Mammary epithelial cell (primary cell): ENCODE results near the gene CPA4.

Experiments
- EZH2 ChIP-seq: IDR thresholded peaks from 2 replicates; pipeline ENCODE4 v1.6.1; 2012; ENCODE audit warnings: low read length, inconsistent platforms, borderline replicate concordance
- TF ChIP-seq, protein P1 (sequence below), 2 donors: IDR thresholded peaks in 1 of 2; conservative IDR thresholded peaks in 1 of 2; 2 replicates each; pipeline ENCODE4 v1.5.1; 2011 to 2012; ENCODE audit warnings: inconsistent platforms in 2 of 2, low read length in 2 of 2, mild to moderate bottlenecking in 2 of 2, control low read depth in 1 of 2, low read depth in 1 of 2; ENCODE audit not compliant: insufficient read depth in 1 of 2; ENCODE audit errors: extremely low read depth in 1 of 2

DNA sequence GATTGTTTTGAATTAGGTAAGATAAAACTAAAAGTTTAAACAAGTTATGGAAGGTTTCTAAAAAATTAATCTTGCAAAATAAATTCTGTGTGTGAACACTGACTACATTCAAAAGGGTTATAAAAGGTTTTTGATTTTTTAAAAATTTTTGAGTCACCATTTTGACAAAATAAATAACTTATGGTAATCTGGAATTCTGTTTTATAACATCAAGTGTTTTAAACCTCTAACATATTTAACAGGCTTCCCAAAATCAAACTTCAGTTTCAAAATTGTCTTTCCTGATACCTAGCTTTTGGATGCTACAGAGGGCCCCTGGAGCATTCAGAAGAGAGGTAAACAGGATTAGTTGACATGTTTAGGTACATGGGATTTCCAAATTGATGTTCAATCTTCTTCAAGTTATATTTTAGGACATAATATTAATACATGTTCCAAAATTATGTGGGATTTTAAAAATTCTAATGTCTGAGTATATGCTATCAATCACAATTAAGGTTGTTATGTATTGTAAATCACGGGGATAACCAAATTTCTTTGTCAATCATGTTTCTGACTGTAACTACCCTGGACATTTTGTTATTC is 34.4 kb upstream of the CPA4 start:
- TF ChIP-seq, protein P1, sequence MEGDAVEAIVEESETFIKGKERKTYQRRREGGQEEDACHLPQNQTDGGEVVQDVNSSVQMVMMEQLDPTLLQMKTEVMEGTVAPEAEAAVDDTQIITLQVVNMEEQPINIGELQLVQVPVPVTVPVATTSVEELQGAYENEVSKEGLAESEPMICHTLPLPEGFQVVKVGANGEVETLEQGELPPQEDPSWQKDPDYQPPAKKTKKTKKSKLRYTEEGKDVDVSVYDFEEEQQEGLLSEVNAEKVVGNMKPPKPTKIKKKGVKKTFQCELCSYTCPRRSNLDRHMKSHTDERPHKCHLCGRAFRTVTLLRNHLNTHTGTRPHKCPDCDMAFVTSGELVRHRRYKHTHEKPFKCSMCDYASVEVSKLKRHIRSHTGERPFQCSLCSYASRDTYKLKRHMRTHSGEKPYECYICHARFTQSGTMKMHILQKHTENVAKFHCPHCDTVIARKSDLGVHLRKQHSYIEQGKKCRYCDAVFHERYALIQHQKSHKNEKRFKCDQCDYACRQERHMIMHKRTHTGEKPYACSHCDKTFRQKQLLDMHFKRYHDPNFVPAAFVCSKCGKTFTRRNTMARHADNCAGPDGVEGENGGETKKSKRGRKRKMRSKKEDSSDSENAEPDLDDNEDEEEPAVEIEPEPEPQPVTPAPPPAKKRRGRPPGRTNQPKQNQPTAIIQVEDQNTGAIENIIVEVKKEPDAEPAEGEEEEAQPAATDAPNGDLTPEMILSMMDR (conservative IDR thresholded peaks at IDR 0.05 in 1 of 2, IDR thresholded peaks at IDR 0.05 in 1 of 2; ENCODE audit: extremely low read depth in 1 of 2, insufficient read depth in 1 of 2, low read depth in 1 of 2, low read length in 2 of 2), result no peak
- TF ChIP-seq EZH2, result no peak
